ENCODE measurements around the gene CENPM.
"Not testable (repeated sequence)": the region's sequence is repeated elsewhere in the genome, so short reads cannot be mapped to it uniquely, and the experiment has no call there.

CENPM gene

DNA sequence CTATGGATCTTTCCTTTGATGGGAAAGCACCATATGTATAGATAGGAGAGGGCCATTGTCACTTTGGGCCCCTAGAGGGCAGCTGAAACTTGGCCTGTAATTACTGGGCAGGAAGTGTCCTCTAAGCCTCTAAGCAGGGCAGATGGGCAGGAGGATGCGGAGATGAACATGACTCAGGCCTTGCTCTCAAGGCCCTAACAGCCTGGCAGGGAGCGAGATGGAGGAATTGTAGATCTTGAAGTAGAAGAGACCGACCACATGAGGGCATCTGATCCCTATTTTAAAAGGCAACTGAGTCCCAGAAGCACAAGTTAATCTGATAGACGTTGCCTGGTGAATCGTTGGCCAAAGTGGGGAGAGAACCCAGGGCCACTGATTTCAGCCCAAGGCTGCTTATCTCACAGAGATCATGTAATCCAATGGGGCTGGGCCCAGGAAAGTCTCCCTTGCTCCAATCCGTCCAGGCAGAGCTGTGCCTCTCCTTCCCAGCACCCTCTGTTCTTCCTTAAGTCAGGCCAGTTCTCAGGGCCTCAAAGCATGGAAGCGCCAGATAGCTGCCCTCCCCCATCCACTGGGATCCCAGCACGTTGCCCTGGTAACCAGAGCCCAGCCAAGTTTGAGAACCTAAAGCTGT is 19.8 kb upstream of the CENPM start:
- peak in 32 of 56 donors; percentile 19 to 76 (median 49) for DNase-seq

DNA sequence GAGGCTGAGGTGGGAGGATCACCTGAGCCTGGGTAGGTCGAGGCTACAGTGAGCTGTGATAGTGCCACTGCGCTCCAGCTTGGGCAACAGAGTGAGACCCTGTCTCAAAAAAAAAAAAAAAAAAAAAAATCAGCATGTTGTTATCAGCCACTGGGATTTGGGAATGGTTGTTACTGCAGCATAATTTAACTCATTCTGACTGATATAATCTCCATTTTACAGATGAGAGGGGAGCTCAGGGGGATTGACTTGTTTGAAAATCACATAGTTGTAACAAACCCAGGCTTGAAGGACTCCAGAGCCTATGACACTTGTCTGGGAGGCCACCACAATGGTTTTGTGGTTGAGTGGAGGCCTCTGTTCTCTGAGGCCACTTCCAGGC is 19.3 kb upstream of the CENPM start:
- no peak for DNase-seq

DNA sequence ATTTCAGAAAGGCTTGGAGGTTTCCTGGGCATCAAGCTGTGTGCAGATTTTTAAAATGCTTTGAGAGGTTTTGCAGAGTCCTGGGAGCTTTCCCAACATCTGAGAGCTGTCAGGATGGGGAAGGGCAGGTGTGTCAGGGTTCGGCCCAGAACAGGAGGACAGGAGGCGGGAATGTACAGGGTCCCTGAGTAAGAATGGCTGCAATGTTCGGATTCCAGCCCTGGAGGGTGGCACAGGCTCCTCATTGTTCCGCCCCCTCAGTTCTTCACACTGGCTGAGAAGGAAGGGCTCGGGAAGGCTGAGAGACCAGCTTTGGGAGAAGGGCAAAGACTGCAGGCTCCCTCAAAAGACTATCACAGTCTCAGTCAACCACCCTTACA is 17.1 kb upstream of the CENPM start:
- DNase-seq, result peak in 1 of 56 donors; percentile 23

- DNase-seq, result peak in 39 of 56 donors; percentile 20 to 87 (median 62)
These were observed 16.6 kb upstream of the CENPM start for GRCh38 chr22:41963453-41964111.

DNA sequence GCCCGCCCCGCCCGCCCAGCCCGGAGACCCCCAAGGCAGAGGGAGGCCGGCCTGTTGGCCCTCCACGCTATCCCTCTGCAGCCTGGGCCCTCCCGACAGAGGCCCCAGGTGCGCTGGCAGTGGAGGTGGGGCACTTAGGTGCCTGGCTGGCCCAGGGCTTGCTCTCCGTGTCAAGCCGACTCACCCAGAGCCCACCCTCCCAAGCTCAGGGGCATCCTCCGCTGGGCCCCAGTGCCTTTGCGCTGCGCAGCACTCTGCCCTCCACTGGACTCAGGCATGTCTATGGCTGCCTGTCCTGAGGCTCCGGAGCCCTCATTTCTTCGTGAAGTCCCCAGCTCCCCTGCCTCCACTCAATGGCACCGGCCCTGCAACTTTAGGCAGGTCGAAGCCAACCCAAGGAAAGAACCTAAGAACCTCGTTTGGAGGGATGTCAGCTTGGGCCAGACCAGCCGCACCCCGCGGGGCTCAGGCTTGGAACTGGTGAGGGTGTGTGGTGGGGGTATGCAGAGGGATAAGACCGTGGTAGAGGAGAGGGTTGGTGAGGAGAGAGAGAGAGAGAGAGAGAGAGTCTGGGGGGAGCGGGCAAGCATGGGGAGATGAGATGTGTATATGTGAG is 11.1 kb upstream of the CENPM start:
- no peak for DNase-seq

DNA sequence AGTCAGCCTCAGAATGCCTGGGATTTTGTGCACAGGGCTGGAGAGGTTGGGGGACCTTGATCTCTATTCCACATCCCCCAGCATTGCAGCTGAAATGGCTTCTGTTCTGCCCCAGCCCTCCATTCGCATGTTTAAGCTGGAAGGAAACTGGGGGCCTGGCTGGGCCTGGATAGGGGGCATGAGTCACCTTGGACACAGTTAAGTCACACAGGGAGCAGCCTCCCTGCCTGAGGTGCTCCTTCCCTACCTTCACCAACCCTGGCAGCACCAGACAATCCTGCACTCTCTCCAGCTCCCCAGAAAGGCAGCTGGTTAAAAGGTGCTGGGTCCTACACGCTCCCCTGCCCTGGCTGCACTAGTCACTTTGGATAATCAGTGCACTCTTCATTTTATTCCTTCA is 5.8 kb upstream of the CENPM start:
- no peak for DNase-seq

- peak in 55 of 56 donors; percentile 28 to 97 (median 84) for DNase-seq
These were observed 5.0 kb upstream of the CENPM start, which contains the start of gene SMIM45 for GRCh38 chr22:41951898-41952474. SMIM45 (plus strand) TSS chr22:41952150.

- no peak for DNase-seq
These were observed 2.5 kb upstream of the CENPM start for GRCh38 chr22:41949297-41949965.

DNA sequence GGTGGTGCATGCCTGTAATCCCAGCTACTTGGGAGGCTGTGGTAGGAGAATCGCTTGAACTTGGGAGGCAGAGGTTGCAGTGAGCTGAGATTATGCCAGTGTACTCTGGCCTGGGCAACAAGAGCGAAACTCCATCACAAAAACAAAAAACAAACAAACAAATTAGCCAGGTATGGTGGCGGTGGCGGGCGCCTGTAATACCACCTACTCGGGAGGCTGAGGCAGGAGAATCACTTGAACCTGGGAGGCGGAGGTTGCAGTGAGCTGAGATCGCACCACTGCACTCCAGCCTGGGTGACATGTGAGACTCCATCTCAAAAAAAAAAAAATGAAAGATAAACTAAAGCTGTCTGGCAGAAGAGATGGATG is 2.0 kb upstream of the CENPM start:
- not testable (repeated sequence) for DNase-seq

DNA sequence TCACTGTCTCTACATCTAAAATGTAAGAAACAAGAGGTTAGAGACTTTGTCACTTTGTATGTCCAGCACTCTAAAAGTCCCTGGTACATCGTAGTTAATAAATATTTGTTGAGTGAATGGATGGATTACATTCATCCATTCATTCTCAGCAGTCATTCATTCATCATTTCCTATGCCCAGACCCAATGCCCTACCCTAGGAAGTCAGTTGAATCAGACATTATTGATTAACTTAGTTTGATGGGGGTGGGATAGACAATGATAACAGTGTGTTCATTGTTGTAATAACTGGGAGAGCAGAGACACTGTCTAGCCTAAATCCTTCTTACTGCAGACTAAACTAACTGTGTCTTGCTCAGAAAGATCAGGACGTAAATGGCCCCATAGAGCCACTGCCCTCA is 1.2 kb upstream of the CENPM start:
- no peak for DNase-seq

- no peak for DNase-seq
These were observed 600 bp upstream of the CENPM start for GRCh38 chr22:41947424-41948080.

GRCh38 chr22:41943661-41944209 is 3.2 kb downstream of the CENPM start:
- DNase-seq, result no peak

GRCh38 chr22:41940832-41941765 is 5.9 kb downstream of the CENPM start:
- peak in 53 of 56 donors; percentile 33 to 92 (median 73) for DNase-seq

GRCh38 chr22:41939981-41940831 is 6.7 kb downstream of the CENPM start:
- DNase-seq, result peak in 32 of 56 donors; percentile 13 to 74 (median 41)

DNA sequence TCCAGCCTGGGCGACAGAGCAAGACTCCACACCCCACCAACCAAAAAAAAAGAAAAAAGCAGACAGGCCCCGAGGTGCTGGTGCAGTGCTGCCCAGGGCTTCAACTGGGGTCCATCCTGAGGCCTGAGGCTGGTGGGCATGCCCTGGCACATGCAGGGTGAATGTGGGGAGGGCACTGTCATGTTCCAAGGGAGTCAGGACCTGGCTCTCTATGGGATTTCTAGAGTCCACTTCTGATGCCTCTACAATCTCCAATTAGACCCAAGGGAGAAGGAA is 10.1 kb downstream of the CENPM start:
- no peak for DNase-seq

GRCh38 chr22:41935509-41935908 is 11.4 kb downstream of the CENPM start:
- no peak for DNase-seq

DNA sequence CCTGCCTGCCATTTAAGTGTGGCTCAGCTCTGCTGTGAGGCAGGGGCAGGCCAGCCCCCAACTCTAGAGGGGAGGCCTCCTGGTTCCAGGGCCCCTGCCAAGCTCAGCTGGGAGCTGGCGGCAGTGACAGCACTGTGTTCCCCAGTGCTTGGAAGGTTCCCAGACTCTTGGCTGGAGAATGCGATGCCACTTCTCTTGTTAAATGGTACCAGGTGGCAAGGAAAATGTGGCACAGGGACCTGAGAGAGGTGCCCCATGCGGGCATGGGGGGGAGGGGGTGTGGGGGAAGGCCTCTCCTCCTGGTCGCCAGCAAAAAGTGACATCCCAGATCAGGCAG is 12.0 kb downstream of the CENPM start:
- DNase-seq, result peak in 11 of 56 donors; percentile 11 to 57 (median 29)

GRCh38 chr22:41934284-41935014 is 12.5 kb downstream of the CENPM start:
- no peak for DNase-seq

Measured in amygdala (tissue), 56 donors.